GM18499 (cell line): ENCODE data around the gene SZT2.

Source experiments
- ATAC-seq: cut with Tn5 transposase; IDR thresholded peaks from one replicate; pipeline ENCODE4 v1.9.1; 2021; ENCODE audit warnings: moderate number of reproducible peaks; ENCODE audit not compliant: insufficient read depth, unreplicated experiment

Gene SZT2

GRCh38 chr1:43389326-43390313 is at the start of gene SZT2, which contains the start of gene MED8:
SZT2 (plus strand) TSS chr1:43389899; CDS start chr1:43389969, 70 bp downstream.
MED8 (minus strand) TSS chr1:43389800; CDS start chr1:43389764, 36 bp downstream.
- no peak for ATAC-seq

- no peak for ATAC-seq
These were observed 49.1 kb upstream of the SZT2 start for GRCh38 chr1:43340559-43340958.

GRCh38 chr1:43344267-43344850 is 45.3 kb upstream of the SZT2 start:
- ATAC-seq: no peak

GRCh38 chr1:43345120-43345519 is 44.6 kb upstream of the SZT2 start:
- ATAC-seq: no peak

- no peak for ATAC-seq
These were observed 43.1 kb upstream of the SZT2 start for GRCh38 chr1:43346636-43347035.

- ATAC-seq: no peak
These were observed 41.3 kb upstream of the SZT2 start for GRCh38 chr1:43348343-43348808.

GRCh38 chr1:43348809-43349593 is 40.7 kb upstream of the SZT2 start:
- ATAC-seq: no peak

- ATAC-seq: no peak
These were observed 39.9 kb upstream of the SZT2 start for GRCh38 chr1:43349594-43350306.

GRCh38 chr1:43350976-43351375 is 38.7 kb upstream of the SZT2 start:
- ATAC-seq: no peak

GRCh38 chr1:43351421-43352350 is 38.0 kb upstream of the SZT2 start:
- no peak for ATAC-seq

GRCh38 chr1:43352351-43352705 is 37.4 kb upstream of the SZT2 start:
- ATAC-seq: no peak

GRCh38 chr1:43352881-43353280 is 36.8 kb upstream of the SZT2 start:
- ATAC-seq: no peak

- no peak for ATAC-seq
These were observed 35.2 kb upstream of the SZT2 start for GRCh38 chr1:43354471-43354870.

GRCh38 chr1:43354936-43355335 is 34.8 kb upstream of the SZT2 start:
- ATAC-seq: no peak

- no peak for ATAC-seq
These were observed 32.4 kb upstream of the SZT2 start for GRCh38 chr1:43357251-43357650.

- ATAC-seq: peak; percentile 11
These were observed 31.5 kb upstream of the SZT2 start for GRCh38 chr1:43358121-43358745.

- peak; percentile 62 for ATAC-seq
These were observed 30.7 kb upstream of the SZT2 start, which contains the start of gene CDC20 for GRCh38 chr1:43358746-43359693. CDC20 (plus strand) TSS chr1:43358981; CDS start chr1:43359216, 235 bp downstream.
